Lower leg skin (tissue), 4 donors: ENCODE data around the gene ZCCHC8. TPM values are rescaled to one million over a fixed set of nuclear protein-coding genes. Genes with fewer than 3 reads are reported as not detected.

Experiments
- DNase-seq, 2 donors: peaks; one replicate each; pipeline ENCODE4 v3.0.0-alpha.2; 2019; ENCODE audit warnings: low spot score in 2 of 2
- H3K4me3 ChIP-seq: fragments of 200-600 bp; sonication (generic); 2 replicates; pipeline ENCODE4 v1.5.1; 2017; ENCODE audit warnings: mild to moderate bottlenecking, low read depth; ENCODE audit not compliant: poor library complexity, severe bottlenecking
- POLR2A ChIP-seq, 2 donors: fragments of 450-650 bp; IDR thresholded peaks; one replicate each; pipeline ENCODE4 v1.6.1; 2016 to 2017; ENCODE audit warnings: antibody characterized with exemption in 2 of 2, mild to moderate bottlenecking in 1 of 2, moderate library complexity in 1 of 2
- WGBS, 2 donors: methylation state at CpG; one replicate each; pipeline ENCODE4 v1.1.5; 2018; 5-methylcytosine and 5-hydroxymethylcytosine counted together
- intact Hi-C: fragments of 100-400 bp; cut with DNase I; formaldehyde crosslinking; loops from one replicate; pipeline ENCODE4 v1.15.0; 2023; ENCODE audit warnings: low total_unique reads
- total RNA-seq, 4 donors: library from RNA; depleted of rRNA; stranded (reverse); fragments of >200 nt; gene quantifications; one replicate each; pipeline ENCODE4 v1.1.0, GENCODE V29; 2016
- TF ChIP-seq, protein P1 (sequence below), 3 donors: fragments of 450-650 bp; IDR thresholded peaks; one replicate each; pipeline ENCODE4 v1.5.1; 2016; ENCODE audit warnings: antibody characterized with exemption in 3 of 3, mild to moderate bottlenecking in 3 of 3, moderate library complexity in 2 of 3

The ZCCHC8 gene
- total RNA-seq, 4 donors from 2014 or later, result 22.7 to 27.1 (median 25.3) TPM

DNA sequence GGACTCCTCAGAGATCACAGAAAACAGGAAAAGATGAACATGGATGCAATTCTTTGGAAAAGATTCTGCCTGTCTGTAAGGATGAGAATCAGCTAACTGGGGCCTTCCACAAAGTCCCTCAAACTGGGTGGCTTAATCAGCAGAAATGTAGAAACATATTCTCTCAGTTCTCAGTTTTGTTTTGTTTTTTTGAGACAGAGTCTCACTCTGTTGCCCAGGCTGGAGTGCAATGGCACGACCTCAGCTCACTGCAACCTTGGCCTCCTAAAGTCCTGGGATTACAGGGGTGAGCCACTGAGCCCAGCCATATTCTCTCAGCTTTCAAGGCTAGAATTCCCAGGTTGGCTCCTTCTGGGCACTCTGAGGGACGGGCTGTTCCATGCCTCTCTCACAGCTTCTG lies 40.1 kb downstream of the ZCCHC8 start:
- TF ChIP-seq, protein P1, sequence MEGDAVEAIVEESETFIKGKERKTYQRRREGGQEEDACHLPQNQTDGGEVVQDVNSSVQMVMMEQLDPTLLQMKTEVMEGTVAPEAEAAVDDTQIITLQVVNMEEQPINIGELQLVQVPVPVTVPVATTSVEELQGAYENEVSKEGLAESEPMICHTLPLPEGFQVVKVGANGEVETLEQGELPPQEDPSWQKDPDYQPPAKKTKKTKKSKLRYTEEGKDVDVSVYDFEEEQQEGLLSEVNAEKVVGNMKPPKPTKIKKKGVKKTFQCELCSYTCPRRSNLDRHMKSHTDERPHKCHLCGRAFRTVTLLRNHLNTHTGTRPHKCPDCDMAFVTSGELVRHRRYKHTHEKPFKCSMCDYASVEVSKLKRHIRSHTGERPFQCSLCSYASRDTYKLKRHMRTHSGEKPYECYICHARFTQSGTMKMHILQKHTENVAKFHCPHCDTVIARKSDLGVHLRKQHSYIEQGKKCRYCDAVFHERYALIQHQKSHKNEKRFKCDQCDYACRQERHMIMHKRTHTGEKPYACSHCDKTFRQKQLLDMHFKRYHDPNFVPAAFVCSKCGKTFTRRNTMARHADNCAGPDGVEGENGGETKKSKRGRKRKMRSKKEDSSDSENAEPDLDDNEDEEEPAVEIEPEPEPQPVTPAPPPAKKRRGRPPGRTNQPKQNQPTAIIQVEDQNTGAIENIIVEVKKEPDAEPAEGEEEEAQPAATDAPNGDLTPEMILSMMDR (IDR thresholded peaks at IDR 0.05), result no peak
- TF ChIP-seq POLR2A (IDR thresholded peaks at IDR 0.05), result no peak
- intact Hi-C loops, result no loop called here
- H3K4me3 ChIP-seq, result no peak overlapping the region
- DNase-seq, result no peak
- 88 to 100% methylated on average over 2 of the region's 2 CpGs for WGBS, 2 donors

DNA sequence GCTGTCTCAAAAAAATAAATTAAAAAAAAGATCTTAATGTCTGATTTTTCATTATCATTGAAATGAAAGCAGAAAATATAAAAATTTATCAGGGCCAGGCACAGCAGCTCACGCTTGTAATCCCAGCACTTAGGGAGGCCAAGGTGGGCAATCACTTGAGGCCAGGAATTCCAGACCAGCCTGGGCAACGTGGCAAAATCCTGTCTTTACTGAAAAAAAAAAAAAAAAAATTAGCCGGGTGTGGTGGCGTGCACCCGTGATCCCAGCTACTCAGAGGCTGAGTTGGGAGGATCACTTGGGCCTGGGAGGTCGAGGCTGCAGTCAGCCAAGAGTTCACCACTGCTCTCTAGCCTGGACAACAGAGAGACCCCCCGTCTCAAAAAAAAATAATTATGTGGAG lies 40.7 kb downstream of the ZCCHC8 start:
- WGBS, 2 donors, result 90 to 92% methylated on average over 7 of the region's 7 CpGs
- peak in 1 of 2 donors; percentile 42 for DNase-seq
- intact Hi-C loops, result no loop called here
- TF ChIP-seq, protein P1 (IDR thresholded peaks at IDR 0.05), result no peak
- TF ChIP-seq POLR2A (IDR thresholded peaks at IDR 0.05), result no peak
- no peak overlapping the region for H3K4me3 ChIP-seq

DNA sequence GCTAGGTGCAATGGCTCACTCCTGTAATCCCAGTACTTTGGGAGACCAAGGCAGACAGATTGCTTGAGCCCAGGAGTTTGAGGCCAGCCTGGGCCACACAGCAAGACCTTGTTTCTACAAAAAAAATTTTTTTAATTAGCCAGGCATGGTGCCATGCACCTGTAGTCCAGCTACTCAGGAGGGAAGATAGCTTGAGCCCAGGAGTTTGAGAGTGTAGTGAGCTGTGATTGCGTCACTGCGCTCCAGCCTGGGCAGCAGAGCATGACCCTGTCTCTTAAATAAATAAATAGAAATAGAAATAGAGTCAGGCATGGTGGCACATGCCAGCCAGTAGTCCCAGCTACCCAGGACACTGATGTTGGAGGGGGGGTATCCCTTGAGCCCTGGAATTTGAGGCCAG lies 41.5 kb downstream of the ZCCHC8 start:
- peak in 1 of 2 donors; percentile 40 for DNase-seq
- intact Hi-C loops, result no loop called here
- no peak for TF ChIP-seq POLR2A (IDR thresholded peaks at IDR 0.05)
- TF ChIP-seq, protein P1 (IDR thresholded peaks at IDR 0.05), result no peak
- WGBS, 2 donors, result 95 to 98% methylated on average over 2 of the region's 2 CpGs
- H3K4me3 ChIP-seq, result no peak overlapping the region

DNA sequence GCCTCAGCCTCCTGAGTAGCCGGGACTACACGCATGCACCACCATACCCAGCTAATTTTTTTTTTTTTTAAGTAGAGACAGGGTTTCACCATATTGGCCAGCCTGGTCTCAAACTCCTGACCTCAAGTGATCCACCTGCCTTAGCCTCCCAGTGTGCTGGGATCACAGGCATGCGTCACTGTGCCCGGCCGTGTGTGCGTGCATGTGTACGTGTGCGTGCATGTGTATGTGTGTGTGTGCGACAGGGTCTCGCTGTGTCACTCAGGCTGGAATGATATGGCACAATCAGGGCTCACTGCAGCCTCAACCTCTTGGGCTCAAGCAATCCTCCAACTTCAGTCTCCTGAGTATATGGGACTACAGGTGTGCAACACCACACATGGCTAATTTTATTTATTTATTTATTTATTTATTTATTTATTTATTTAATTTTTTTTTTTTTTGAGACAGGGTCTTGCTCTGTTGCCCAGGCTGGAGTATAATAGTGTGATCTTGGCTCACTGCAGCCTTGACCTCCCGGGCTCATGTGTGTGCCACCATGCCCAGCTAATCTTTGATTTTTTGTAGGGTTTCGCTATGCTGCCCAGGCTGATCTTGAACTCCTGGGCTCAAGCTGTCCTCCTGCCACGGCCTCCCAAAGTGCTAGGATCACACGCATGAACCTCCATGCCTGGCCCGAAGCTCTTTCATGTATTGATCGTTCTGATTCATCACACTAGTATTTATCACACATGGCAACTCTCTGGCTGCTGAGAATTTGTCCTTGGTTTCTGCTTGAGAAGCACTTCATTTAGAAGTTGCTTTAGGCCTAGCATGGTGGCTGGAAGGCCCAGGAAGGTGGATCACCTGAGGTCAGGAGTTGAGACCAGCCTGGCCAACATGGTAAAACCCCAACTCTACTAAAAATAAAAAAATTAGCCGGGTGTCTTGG lies 42.4 kb downstream of the ZCCHC8 start:
- 87 to 93% methylated on average over 17 of the region's 17 CpGs for WGBS, 2 donors

DNA sequence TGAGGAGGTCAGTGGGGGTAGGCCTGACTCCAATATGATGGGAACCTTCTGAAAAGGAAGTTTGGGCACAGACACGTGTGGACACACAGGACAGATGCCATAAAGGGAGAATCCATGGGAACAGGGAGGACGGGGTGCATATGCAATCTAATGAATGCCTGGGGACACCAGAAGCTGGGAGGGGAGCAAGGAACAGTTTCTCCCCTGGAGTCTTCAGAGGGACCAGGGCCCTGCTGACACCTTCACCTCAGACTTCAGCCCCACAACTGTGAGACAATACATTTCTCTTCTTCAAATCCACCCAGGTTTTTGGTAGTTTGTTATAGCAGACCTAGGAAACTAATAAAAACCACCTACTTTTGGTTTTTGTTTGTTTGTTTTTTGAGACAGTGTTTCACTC lies 43.1 kb downstream of the ZCCHC8 start:
- WGBS, 2 donors, result 52 to 59% methylated on average over 2 of the region's 2 CpGs
- intact Hi-C loops, result no loop called here
- no peak for DNase-seq
- no peak overlapping the region for H3K4me3 ChIP-seq
- TF ChIP-seq POLR2A (IDR thresholded peaks at IDR 0.05), result no peak
- TF ChIP-seq, protein P1 (IDR thresholded peaks at IDR 0.05), result no peak

More for the DNA sequence above, 42.4 kb downstream of the ZCCHC8 start:
- TF ChIP-seq, protein P1 (IDR thresholded peaks at IDR 0.05), result no peak
- TF ChIP-seq POLR2A (IDR thresholded peaks at IDR 0.05), result no peak
- intact Hi-C loops, result no loop called here
- peak in 1 of 2 donors; percentile 42 for DNase-seq
- H3K4me3 ChIP-seq, result no peak overlapping the region
